ENCODE results near the gene OAS1.
"Not testable (repeated sequence)": the region's sequence is repeated elsewhere in the genome, so short reads cannot be mapped to it uniquely, and the experiment has no call there.

The OAS1 gene

GRCh38 chr12:112947314-112947713, 40.6 kb downstream of the OAS1 start:
- H3K4me3 ChIP-seq (ENCODE audit: low read depth, low read length): no peak overlapping the region
- no peak overlapping the region for H2AFZ ChIP-seq (ENCODE audit: low read length, unreplicated experiment)
- no peaks in the 10 kb centered on the region for H3K27me3 ChIP-seq (ENCODE audit: insufficient read depth, low read length)
- peaks cover 46% of the 10 kb centered on the region for H3K79me2 ChIP-seq (ENCODE audit: control insufficient read depth, insufficient read depth, low read length, unreplicated experiment)
- H3K4me1 ChIP-seq (ENCODE audit: control insufficient read depth, insufficient read depth, low read length, unreplicated experiment): no peaks in the 10 kb centered on the region
- H3K36me3 ChIP-seq (ENCODE audit: insufficient read depth, low read length): peaks cover 71% of the 10 kb centered on the region
- no peak overlapping the region for H3K27ac ChIP-seq (ENCODE audit: low read depth, low read length)

- no peak overlapping the region for H2AFZ ChIP-seq (ENCODE audit: low read length, unreplicated experiment)
- H3K4me1 ChIP-seq (ENCODE audit: control insufficient read depth, insufficient read depth, low read length, unreplicated experiment): no peaks in the 10 kb centered on the region
- H3K79me2 ChIP-seq (ENCODE audit: control insufficient read depth, insufficient read depth, low read length, unreplicated experiment): peaks cover 47% of the 10 kb centered on the region
- H3K27ac ChIP-seq (ENCODE audit: low read depth, low read length): no peak overlapping the region
- no peak overlapping the region for H3K4me3 ChIP-seq (ENCODE audit: low read depth, low read length)
- no peaks in the 10 kb centered on the region for H3K27me3 ChIP-seq (ENCODE audit: insufficient read depth, low read length)
- peaks cover 74% of the 10 kb centered on the region for H3K36me3 ChIP-seq (ENCODE audit: insufficient read depth, low read length)
Observed at GRCh38 chr12:112947761-112948160, 41.0 kb downstream of the OAS1 start.

- no peak overlapping the region for H3K27ac ChIP-seq (ENCODE audit: low read depth, low read length)
Observed at GRCh38 chr12:112948806-112949205, 42.0 kb downstream of the OAS1 start.

GRCh38 chr12:112950701-112951100, 43.9 kb downstream of the OAS1 start:
- H3K4me3 ChIP-seq (ENCODE audit: low read depth, low read length): no peak overlapping the region
- no peaks in the 10 kb centered on the region for H3K4me1 ChIP-seq (ENCODE audit: control insufficient read depth, insufficient read depth, low read length, unreplicated experiment)
- no peak overlapping the region for H2AFZ ChIP-seq (ENCODE audit: low read length, unreplicated experiment)
- H3K27ac ChIP-seq (ENCODE audit: low read depth, low read length): no peak overlapping the region
- no peaks in the 10 kb centered on the region for H3K27me3 ChIP-seq (ENCODE audit: insufficient read depth, low read length)
- H3K79me2 ChIP-seq (ENCODE audit: control insufficient read depth, insufficient read depth, low read length, unreplicated experiment): peaks cover 33% of the 10 kb centered on the region
- H3K36me3 ChIP-seq (ENCODE audit: insufficient read depth, low read length): peaks cover 57% of the 10 kb centered on the region

More at GRCh38 chr12:112948806-112949205, 42.0 kb downstream of the OAS1 start:
- Histone ChIP-seq H3K27me3 (ENCODE audit: insufficient read depth, low read length) (no peaks in the 10 kb centered on the region), H3K36me3 (ENCODE audit: insufficient read depth, low read length) (peaks cover 73% of the 10 kb centered on the region), H3K79me2 (ENCODE audit: control insufficient read depth, insufficient read depth, low read length, unreplicated experiment) (peaks cover 39% of the 10 kb centered on the region), H2AFZ (ENCODE audit: low read length, unreplicated experiment) (no peak overlapping the region), H3K4me1 (ENCODE audit: control insufficient read depth, insufficient read depth, low read length, unreplicated experiment) (no peaks in the 10 kb centered on the region), H3K4me3 (ENCODE audit: low read depth, low read length) (no peak overlapping the region)

GRCh38 chr12:112957125-112957524, 50.4 kb downstream of the OAS1 start:
- not testable (repeated sequence) for H3K27ac ChIP-seq (ENCODE audit: low read depth, low read length); H3K27me3 ChIP-seq (ENCODE audit: insufficient read depth, low read length); H3K4me1 ChIP-seq (ENCODE audit: control insufficient read depth, insufficient read depth, low read length, unreplicated experiment); H2AFZ ChIP-seq (ENCODE audit: low read length, unreplicated experiment); H3K4me3 ChIP-seq (ENCODE audit: low read depth, low read length)
- Histone ChIP-seq H3K79me2 (ENCODE audit: control insufficient read depth, insufficient read depth, low read length, unreplicated experiment) (peaks cover 15% of the 10 kb centered on the region), H3K36me3 (ENCODE audit: insufficient read depth, low read length) (peaks cover 38% of the 10 kb centered on the region)

GRCh38 chr12:112961074-112961473, 54.3 kb downstream of the OAS1 start:
- H3K4me1 ChIP-seq (ENCODE audit: control insufficient read depth, insufficient read depth, low read length, unreplicated experiment): no peaks in the 10 kb centered on the region
- no peak overlapping the region for H3K27ac ChIP-seq (ENCODE audit: low read depth, low read length)
- peaks cover 68% of the 10 kb centered on the region for H3K36me3 ChIP-seq (ENCODE audit: insufficient read depth, low read length)
- no peak overlapping the region for H2AFZ ChIP-seq (ENCODE audit: low read length, unreplicated experiment)
- H3K79me2 ChIP-seq (ENCODE audit: control insufficient read depth, insufficient read depth, low read length, unreplicated experiment): no peaks in the 10 kb centered on the region
- H3K4me3 ChIP-seq (ENCODE audit: low read depth, low read length): no peak overlapping the region
- H3K27me3 ChIP-seq (ENCODE audit: insufficient read depth, low read length): no peaks in the 10 kb centered on the region

- Histone ChIP-seq H3K4me1 (ENCODE audit: control insufficient read depth, insufficient read depth, low read length, unreplicated experiment) (no peaks in the 10 kb centered on the region), H3K27me3 (ENCODE audit: insufficient read depth, low read length) (no peaks in the 10 kb centered on the region), H2AFZ (ENCODE audit: low read length, unreplicated experiment) (no peak overlapping the region), H3K4me3 (ENCODE audit: low read depth, low read length) (no peak overlapping the region), H3K79me2 (ENCODE audit: control insufficient read depth, insufficient read depth, low read length, unreplicated experiment) (no peaks in the 10 kb centered on the region), H3K36me3 (ENCODE audit: insufficient read depth, low read length) (peaks cover 70% of the 10 kb centered on the region), H3K27ac (ENCODE audit: low read depth, low read length) (no peak overlapping the region)
Observed at GRCh38 chr12:112961536-112961935, 54.8 kb downstream of the OAS1 start.

- Histone ChIP-seq H2AFZ (ENCODE audit: low read length, unreplicated experiment) (no peak overlapping the region), H3K4me3 (ENCODE audit: low read depth, low read length) (no peak overlapping the region), H3K36me3 (ENCODE audit: insufficient read depth, low read length) (peaks cover 80% of the 10 kb centered on the region), H3K4me1 (ENCODE audit: control insufficient read depth, insufficient read depth, low read length, unreplicated experiment) (no peaks in the 10 kb centered on the region), H3K79me2 (ENCODE audit: control insufficient read depth, insufficient read depth, low read length, unreplicated experiment) (no peaks in the 10 kb centered on the region), H3K27ac (ENCODE audit: low read depth, low read length) (no peak overlapping the region), H3K27me3 (ENCODE audit: insufficient read depth, low read length) (no peaks in the 10 kb centered on the region)
Observed at GRCh38 chr12:112962561-112962960, 55.8 kb downstream of the OAS1 start.

- no peaks in the 10 kb centered on the region for H3K27me3 ChIP-seq (ENCODE audit: insufficient read depth, low read length)
- H3K4me1 ChIP-seq (ENCODE audit: control insufficient read depth, insufficient read depth, low read length, unreplicated experiment): no peaks in the 10 kb centered on the region
- H2AFZ ChIP-seq (ENCODE audit: low read length, unreplicated experiment): no peak overlapping the region
- peaks cover 86% of the 10 kb centered on the region for H3K36me3 ChIP-seq (ENCODE audit: insufficient read depth, low read length)
- H3K4me3 ChIP-seq (ENCODE audit: low read depth, low read length): no peak overlapping the region
- H3K27ac ChIP-seq (ENCODE audit: low read depth, low read length): no peak overlapping the region
- no peaks in the 10 kb centered on the region for H3K79me2 ChIP-seq (ENCODE audit: control insufficient read depth, insufficient read depth, low read length, unreplicated experiment)
Observed at GRCh38 chr12:112963227-112963861, 56.6 kb downstream of the OAS1 start.

GRCh38 chr12:112964067-112964670, 57.4 kb downstream of the OAS1 start:
- no peak overlapping the region for H2AFZ ChIP-seq (ENCODE audit: low read length, unreplicated experiment)
- H3K27me3 ChIP-seq (ENCODE audit: insufficient read depth, low read length): no peaks in the 10 kb centered on the region
- no peak overlapping the region for H3K4me3 ChIP-seq (ENCODE audit: low read depth, low read length)
- no peak overlapping the region for H3K27ac ChIP-seq (ENCODE audit: low read depth, low read length)
- peaks cover 91% of the 10 kb centered on the region for H3K36me3 ChIP-seq (ENCODE audit: insufficient read depth, low read length)
- H3K4me1 ChIP-seq (ENCODE audit: control insufficient read depth, insufficient read depth, low read length, unreplicated experiment): no peaks in the 10 kb centered on the region
- H3K79me2 ChIP-seq (ENCODE audit: control insufficient read depth, insufficient read depth, low read length, unreplicated experiment): no peaks in the 10 kb centered on the region

GRCh38 chr12:112964915-112965314, 58.2 kb downstream of the OAS1 start:
- no peak overlapping the region for H3K27ac ChIP-seq (ENCODE audit: low read depth, low read length)
- no peaks in the 10 kb centered on the region for H3K4me1 ChIP-seq (ENCODE audit: control insufficient read depth, insufficient read depth, low read length, unreplicated experiment)
- H3K27me3 ChIP-seq (ENCODE audit: insufficient read depth, low read length): no peaks in the 10 kb centered on the region
- no peak overlapping the region for H2AFZ ChIP-seq (ENCODE audit: low read length, unreplicated experiment)
- H3K4me3 ChIP-seq (ENCODE audit: low read depth, low read length): no peak overlapping the region
- no peaks in the 10 kb centered on the region for H3K79me2 ChIP-seq (ENCODE audit: control insufficient read depth, insufficient read depth, low read length, unreplicated experiment)
- H3K36me3 ChIP-seq (ENCODE audit: insufficient read depth, low read length): peaks cover 90% of the 10 kb centered on the region
